ENCODE data around the gene RASA4B. TPM values are rescaled to one million over a fixed set of nuclear protein-coding genes. Genes with fewer than 3 reads are reported as not detected.

RASA4B gene
- total and polyA plus RNA-seq, 9 of the 15 experiments (the other 6 are each of a cell fraction or from before 2014, with no cell fraction given): 0.01 to 2.9 (median 1.5) TPM; not detected in 1

- POLR2A ChIA-PET: no interaction called here
- TF ChIP-seq POLR2G (IDR thresholded peaks at IDR 0.05; ENCODE audit: low read depth, low read length) (peak; percentile 2; the same call in 1 of the 2 replicates), ZBTB33 (CRISPR knock-in tag; IDR thresholded peaks at IDR 0.05) (peak; percentile 42; the same call in 1 of the 2 replicates), NFIC (IDR thresholded peaks at IDR 0.05) (peak; percentile 37; the same call in 1 of the 2 replicates), PHB (CRISPR knock-in tag; IDR thresholded peaks at IDR 0.05) (no peak)
- no peak for DNase-seq (ENCODE audit: extremely low read depth in 1 of 4, low spot score in 3 of 4)
Measured at GRCh38 chr7:102468478-102469350, 48.9 kb downstream of the RASA4B start.

More at GRCh38 chr7:102468478-102469350, 48.9 kb downstream of the RASA4B start:
- FAIRE-seq (no peak), ATAC-seq (no peak)
- Histone ChIP-seq H3K4me2 (ENCODE audit: insufficient read depth, low read length) (no peak overlapping the region), H3K27me3 (ENCODE audit: control insufficient read depth in 2 of 2, insufficient read depth in 2 of 2, low read length in 2 of 2) (no peaks in the 10 kb centered on the region), H3K9ac (ENCODE audit: insufficient read depth in 1 of 2, low read depth in 2 of 2, low read length in 2 of 2) (no peak overlapping the region), H3K4me1 (replicated peaks in 1 of 2; ENCODE audit: control insufficient read depth in 2 of 2, insufficient read depth in 2 of 2, low read length in 2 of 2) (peaks cover 10 to 75% of the 10 kb centered on the region in 2 experiments; a peak in 3 of 5 replicates), H4K20me1 (replicated peaks; ENCODE audit: control insufficient read depth, insufficient read depth, low read length) (peaks cover 3% of the 10 kb centered on the region; the same call in 1 of the 2 replicates), H3K4me3 (no peak overlapping the region), H3K9me1 (ENCODE audit: control insufficient read depth, insufficient read depth, low read length) (peaks cover 5% of the 10 kb centered on the region), H3K79me2 (ENCODE audit: control insufficient read depth, insufficient read depth, low read length) (peaks cover 23% of the 10 kb centered on the region), H2AFZ (ENCODE audit: low read depth, low read length) (no peak overlapping the region), H3K27ac (ENCODE audit: extremely low read depth, low read depth, low read length) (no peak overlapping the region), H3K9me3 (replicated peaks; ENCODE audit: control insufficient read depth, insufficient read depth, low read depth, low read length) (no peaks in the 10 kb centered on the region), H3K36me3 (ENCODE audit: control insufficient read depth, insufficient read depth, low read length) (peaks cover 70% of the 10 kb centered on the region; the same call in 2 of the 3 replicates)
- BruUV-seq (replicated peaks): no TSS peak
- CTCF ChIA-PET (ENCODE audit: low intra/inter-chr PET ratio): no interaction called here
- in situ Hi-C loops (cut with MboI) (loop anchor here (25.0 kb wide), 2 partner anchors 94 to 194 kb away; partner anchors contain the start of genes POLR2J2, POLR2J3, SPDYE2 and SPDYE2B), intact Hi-C loops (cut with micrococcal nuclease) (no loop called here)
- 87% methylated on average over 32 of the region's 40 CpGs for WGBS (ENCODE audit: insufficient coverage, low coverage, missing lambda C conversion rate)
